NCI-H69 (cell line): Measurements from ENCODE around the gene TMEM184A.

Source experiments
- DNase-seq: peaks from one replicate; lab custom pipeline; 2025; lab: John Stamatoyannopoulos, UW

TMEM184A gene

DNA sequence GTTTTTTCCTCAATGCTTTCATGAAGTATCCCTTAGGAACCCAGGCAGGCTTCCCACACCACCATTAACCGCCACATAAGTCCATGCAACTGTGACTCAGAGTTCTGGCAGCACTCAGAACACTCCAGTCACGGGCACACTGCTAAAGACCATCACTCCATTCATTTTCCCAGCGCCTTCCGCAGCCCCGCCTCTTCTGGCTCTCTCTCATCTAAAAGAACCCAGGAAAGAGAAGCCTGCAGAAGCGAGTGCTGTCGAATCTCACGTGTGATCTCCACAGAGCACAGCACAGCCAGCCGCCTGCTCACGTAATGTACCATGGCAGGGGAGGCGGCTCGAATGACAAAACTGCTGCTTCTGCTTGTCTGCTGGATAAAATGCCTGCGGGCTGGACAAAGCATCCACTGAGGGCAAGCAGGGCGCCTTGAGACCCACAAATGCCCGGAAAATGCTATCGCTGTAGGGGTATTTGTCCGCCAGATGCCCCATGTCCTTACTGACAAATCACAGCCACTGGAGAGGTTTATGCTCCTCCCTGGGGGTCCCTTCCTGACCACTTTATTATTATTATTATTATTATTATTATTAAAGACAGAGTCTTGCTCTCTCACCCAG, 12.0 kb upstream of the TMEM184A start:
- DNase-seq = peak; percentile 40

DNA sequence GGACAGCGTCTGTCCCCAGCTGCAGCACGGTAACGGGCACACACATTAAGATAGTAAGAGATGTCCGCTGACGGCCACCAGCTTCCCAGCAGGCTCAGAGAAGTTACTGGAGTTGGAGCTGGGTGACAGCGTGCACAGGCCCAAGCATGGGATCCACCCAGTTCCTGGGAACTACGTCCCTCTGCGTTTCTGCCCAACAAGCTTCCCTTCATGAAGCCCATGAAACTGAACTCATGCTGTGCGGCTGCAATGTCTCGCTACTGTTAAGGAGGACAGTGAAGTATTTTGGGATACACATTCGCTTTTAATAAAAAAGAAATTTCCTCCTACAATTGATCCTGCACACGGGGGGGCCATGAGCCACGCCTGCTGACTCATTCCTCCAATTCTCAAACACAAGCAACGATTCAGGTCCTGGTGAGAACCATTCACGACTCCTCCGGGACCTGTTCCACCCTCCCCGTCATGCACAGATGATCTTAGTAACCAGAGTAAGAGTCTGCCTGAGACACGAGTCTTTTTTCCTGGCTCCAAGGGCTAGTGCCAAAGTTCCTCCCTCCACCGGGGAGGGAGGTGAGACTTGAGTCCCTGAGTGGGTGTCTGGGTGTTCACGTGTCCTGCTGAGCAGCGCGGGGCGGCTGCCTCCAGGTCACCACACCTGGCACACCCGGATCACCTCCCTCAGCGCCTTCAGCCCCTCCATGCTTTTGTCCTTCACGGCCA, 11.2 kb upstream of the TMEM184A start:
- DNase-seq = peak; percentile 74

DNA sequence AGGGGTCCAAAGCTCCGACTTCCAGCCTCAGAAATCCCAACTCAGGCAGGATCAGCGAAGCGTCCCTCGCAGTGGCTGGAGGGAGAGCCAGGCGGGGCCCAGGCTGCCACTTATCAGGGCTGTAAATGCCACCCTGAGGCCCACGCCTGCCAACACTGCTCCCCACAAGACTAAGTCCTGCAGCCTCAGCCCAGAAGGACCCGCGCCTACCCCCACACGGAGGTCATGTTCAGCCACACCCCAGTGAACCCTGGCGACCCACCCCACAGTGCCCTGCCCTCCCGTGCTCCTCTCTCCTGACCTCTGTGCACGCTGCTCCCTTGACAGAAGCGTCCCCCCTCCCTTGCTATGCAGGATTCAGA, 10.7 kb upstream of the TMEM184A start:
- DNase-seq = no peak

DNA sequence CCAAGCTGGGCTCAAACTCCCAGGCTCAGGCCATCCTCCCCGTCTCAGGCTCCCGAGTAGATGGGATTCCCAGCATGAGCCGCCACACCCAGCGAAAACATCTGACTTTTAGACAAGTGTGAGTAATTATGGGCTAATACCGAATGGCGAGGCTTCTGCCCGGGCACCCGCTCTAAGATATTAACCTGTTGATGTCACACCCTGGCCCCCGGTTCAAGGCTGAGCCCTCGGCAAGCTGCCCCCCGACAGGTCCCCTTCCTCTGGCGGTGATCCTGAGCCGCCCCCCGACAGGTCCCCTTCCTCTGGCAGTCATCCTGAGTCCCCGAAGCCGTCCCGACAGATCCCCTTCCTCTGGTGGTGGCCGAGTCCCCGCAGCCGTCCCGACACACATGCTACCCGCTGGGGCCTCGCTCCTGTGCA, 8.6 kb upstream of the TMEM184A start:
- DNase-seq = no peak

DNA sequence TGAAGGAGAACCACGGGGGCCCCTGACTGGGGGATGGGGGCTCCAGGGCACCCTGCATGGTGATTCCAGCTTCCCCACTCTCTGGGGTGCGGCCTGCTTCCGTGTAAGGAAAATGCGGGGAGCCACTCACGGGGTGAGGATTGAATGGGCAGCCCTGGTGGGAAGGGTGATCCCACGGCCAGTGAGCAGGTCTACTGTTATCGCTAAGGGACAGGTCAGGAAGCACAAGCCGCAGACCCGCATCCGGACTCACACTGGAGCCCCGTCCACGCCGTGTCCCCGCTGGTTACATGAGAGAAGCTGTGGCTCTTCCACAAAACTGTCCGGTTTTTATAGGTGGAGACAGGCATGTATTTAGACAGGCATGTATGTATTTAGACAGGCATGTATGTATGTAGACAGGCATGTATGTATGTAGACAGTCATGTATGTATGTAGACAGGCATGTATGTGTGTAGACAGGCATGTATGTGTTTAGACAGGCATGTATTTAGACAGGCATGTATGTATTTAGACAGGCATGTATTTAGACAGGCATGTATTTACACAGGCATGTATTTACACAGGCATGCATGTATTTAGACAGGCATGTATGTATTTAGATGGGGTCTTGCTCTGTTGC, 8.1 kb upstream of the TMEM184A start:
- DNase-seq = no peak

DNA sequence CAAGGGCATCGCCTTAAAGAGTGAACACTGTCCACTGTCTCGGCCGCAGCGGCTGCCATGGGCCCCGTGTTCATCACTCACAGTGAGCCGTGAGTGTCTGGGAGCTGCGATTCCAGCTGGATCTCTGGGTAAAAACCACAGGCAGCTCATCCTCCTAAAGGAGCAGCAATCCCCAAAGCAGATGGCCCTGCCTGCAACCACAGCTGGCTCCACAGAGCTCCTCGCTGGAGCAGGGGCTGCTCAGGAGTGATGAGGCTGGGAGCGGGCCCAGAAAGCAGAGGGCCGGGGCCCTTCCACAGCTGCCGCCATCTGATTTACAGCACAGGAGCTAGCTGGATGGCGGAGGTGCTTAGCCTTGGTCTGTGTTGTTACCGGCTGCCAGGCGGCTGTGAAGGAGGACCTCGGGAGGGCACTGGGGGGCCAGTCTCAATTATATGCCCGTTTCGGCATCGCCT, 6.6 kb upstream of the TMEM184A start:
- DNase-seq = peak; percentile 18

DNA sequence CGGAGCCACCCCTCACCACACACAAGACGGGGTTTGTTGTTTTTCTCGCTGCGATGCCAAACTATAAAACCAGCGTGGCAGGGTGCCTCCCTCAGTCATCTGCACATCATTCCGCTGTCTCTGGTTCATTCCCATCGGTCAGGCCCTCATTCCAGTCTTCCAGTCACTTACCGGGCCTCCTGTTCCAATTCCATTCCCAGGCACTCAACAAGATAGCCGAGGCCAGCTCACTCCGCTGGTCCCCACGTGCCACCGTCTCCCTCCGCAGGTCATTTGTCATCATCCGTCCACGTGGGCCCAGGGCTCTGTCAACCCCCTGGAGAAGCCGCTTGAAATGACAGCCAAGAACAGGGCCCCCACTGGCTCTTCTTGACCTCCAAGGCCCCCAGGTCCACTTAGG, 6.1 kb upstream of the TMEM184A start:
- no peak for DNase-seq

DNA sequence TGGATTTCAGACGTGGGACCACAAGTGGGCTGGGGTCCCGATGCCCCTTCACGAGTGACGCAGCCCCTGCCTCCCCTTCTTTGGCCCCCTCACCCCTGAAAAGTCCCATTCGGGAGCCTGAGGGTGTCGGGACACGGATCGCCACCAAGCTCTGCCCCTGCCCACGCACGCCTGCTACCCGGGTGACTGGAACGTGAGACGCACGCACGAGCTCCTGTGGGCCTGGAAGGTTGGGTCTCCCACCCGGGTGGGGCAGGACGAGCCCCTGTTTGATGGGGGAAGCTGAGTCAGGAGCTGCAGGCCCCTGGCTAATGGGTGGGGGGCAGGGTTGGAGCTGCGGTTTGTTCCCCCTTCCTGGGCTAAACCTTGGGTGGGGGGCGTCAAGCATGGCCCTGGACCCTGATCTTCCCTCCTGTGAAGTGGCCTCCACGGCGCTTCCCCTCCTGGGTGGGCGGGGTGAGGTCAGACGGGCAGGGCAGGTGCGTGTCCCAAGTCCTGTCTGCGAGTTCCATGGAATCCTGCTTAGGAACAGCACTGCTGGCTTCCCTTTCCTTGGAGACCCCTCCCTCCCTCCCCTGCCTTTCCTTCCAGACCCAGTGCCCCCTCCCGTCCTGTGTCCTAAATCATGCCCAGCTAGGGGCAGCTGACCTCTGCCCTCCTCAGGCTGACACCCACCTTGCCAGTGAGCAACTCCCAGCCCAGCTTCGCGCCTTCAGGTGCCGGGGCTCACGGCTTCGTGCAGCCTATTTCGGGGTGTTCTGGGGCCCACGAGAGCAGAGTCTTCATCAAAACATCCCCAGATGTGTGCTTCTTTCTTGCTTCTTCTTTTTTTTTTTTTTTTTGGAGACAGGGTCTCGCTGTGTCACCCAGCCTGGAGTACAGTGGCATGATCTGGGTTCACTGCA, 5.3 kb upstream of the TMEM184A start:
- no peak for DNase-seq

DNA sequence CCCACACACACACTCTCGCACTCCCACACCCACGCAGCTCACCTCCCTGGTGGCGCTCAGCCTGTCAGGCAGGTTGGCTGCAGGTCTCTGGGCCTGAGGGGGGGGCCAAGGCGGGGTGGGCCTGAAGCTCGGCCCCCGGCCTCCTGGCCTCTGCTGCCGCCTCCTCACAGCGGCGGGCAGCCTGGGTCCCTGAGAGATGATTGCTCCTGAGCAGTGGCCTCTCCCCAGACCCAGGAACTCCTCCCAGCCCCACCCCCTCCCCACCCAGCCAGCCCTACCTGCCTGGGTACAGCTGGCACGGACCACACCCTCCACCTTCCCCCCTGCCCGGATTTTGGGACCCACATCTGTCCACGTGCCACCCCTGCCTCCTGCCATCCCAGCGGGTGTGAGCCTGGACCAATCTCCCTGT, 4.6 kb upstream of the TMEM184A start:
- no peak for DNase-seq

DNA sequence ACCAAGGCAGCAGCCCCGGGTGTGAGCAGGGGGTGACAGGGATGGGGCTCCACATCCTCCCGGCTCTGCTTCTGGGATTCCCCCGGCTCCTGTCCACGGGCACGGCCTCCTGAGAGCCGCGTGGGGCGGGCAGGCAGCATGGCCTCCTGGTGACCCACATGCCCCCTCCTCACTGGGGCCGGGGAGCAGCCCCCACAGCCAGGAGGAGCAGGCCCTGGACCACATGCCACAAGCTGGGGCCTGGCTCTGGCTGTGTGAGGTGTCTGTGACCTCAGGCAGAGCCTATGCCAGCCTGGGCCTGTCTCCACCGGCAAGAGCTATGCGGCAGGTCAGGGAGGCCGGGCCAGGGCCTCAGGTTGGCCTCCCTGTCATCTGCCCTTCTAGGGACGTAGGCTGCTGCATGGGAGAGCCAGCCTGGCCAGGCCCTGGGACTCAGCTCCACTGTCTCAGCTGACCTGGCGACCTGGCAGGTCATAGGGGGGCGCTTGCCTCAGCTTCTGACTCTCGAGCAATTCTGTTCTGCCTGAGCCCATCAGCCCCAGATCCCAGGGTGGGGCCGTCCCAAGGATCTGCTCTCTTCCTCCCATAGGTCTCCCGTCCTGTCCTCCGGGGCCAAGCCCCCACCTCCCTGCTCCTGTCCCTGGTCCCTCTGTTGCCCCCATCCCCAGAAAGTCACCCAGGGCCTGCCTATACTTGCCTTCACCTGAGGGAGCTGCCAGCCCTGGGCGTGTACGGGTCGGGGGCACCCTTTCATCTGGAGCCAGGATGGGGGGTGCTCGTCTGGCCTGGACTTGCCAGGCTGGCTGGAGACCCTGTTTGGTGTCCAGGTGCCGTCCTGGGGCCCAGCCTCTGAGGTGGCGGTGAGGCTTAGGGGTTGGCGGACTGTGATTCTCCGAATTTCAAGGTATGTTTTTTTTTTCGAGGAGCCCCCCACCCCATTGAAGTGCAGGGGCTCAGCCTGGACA, 3.9 kb upstream of the TMEM184A start:
- DNase-seq = peak; percentile 26

DNA sequence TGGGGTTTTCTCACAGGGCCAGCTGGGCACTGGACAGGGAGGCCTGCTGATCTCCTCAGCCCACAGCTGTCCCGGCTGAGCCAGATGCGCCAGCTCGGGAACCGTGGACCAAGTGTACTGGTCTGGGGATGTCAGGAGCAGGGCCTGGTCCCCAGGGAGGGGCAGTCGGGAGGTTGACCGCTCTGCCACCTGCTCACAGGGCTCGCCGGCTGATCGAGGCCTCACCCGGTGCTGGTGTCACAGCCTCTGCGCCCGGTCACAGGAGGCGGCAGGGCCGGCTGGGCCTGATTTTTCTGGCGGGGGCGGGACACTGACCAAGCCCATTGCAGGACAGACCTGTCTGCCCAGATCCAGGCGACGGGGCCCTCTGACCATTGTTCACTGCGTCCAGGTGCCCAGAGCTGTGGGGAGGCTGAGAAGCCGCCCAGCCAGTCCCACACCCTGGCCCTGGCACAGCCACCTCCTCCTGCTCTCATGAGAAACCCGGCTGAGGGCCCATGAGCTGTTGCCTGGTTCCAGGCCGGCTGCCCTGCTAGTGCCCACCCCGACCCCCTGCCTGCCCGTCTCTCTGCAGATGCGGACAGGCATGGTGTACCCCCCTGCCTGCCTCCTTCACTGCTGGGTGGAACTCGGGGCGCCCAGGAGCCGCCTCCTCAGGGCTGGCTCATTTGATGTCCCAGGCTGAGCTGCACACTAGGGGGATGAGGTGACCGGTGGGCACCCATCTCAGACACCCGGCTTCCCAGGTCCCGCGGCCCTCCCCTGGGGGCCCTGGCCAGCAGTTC, 3.0 kb upstream of the TMEM184A start:
- no peak for DNase-seq

DNA sequence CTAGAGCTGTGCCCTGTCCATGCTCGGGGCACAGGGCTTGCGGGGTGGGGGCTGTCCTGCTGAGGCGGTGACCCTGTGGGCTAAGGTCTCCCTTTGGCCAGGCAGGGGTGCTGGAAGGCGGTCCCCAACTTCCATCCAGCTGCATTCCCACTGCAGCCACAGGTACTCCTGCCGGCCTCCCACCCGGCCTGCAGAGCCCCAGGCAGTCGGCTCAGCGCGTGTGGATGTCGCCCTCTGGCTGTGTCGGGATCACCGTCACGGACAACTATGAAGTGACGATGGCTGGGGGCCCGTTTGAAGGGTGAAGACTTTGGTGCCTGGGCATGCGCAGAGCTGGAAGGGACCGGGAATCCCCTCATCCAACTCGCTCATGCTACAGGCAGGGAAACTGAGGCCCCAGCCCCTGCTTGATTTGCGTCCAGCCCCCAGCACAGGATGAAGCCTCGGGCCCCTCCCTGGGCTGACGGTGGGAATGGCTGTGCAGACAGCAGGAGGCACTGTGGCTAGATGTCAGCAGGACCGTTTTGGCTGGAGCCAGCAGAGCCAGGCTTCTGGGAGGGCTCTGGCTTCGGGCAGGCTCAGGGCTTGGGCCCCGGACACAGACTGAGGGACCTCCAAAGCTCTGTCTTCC, 2.3 kb upstream of the TMEM184A start:
- peak; percentile 45 for DNase-seq

DNA sequence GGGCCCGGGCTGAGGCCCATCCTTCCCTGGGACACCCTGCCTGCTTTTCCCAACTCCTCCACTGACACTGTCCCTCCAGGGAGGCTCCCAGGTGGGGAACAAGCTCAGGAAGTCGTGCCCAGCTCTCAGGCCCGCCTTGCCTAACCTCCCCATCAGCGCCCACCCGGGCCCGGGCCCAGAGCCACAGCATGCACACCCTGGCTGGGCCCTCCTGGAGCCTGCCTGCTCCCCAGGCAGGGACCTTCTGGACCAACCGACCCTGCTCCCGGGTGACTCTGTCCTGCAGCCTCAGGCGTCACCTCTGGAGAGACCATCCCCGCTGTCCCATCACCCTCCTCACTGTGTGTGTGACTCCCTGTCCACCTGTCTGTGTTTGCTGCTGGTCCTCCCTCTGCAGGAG, 1.8 kb upstream of the TMEM184A start:
- DNase-seq = no peak

DNA sequence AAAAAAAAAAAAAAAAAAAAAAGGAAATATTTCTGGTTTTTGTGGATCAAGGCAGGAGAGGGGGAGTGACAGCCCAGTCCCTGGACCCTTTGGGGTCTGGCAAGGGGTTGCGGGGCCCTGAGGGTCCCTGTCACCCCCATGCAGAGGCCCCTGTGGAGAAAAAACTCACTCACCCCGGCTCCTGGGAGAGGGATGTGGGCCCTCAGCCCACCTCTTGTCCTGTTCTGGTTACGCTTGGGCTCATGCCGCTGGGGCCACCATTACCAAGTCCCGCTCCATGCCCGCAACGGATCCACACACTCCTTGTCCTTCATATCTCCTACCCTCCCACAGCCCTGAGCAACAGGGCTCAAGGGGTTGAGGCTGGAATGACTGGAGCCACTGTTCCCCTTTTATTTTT, 1.0 kb upstream of the TMEM184A start:
- DNase-seq = no peak

DNA sequence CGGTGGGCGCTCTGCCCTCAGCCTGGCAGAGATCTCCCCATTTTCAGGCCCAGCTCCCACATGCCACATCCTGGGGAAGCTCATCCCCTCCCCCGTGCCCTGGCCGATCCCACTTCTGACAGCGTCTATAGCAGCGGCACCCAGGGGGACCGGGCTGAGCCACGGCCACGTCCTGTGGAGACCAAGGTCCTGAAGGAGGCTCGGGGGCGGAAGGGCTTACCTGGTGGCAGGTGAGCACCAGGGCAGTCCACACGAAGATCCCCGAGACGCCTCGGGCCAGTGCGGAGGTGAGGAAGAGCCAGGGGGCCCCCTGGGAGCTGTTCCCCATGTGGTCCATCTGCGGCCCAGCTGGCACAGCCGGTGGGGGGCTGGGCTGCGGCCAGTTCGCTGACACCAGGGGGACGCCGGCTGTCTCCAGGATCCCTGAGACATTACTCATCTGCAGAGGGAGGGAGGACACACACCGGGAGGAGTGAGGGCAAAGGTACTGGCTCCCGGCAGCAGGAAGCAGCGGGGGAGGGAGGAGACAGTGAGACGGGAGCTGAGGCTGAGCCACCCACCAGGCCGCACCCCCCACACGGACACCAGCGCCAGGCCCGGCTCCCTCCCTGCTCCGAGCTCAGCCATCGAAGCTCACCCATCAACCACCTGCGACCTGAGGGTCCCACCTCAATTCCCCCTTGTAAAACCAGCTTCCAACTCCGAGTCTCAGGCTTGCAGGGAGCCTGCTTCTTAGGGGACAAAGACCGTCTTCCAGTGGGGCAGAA, 776 bp downstream of the TMEM184A start:
- peak; percentile 98 for DNase-seq

DNA sequence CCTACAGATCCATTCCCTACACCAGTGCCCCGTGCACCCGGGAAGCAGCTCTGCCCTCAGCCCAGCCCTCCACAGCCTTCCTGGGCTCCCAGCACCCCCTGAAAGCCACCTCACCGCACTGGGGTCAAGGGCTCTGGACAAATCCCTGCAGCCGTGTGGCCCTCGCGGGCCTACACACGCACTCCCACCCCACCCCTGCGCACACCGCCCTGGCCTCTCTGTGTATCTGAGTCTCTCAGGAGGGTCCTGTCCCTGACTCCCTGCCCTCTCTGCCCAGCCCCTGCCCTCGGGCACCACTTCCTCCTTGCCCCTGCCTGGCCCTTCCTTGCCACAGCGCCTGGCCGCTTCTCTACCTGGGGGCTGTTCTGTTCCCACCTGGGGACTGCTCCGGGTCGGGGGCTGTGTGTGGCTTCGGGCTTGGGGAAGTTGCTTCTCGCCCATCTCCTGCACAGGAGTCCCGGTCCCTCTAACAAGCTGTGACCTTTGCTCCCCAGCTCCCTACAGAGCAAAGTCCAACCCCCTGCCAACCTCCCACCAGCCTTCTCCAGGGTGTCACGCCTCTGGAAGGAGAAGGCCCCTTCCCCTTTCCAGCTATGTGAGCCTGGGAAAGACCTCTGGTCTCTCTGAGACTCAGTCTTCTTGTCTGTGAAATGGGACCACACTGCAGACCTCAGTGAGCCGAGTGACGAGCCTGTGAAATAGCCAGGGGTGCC, 1.5 kb downstream of the TMEM184A start:
- DNase-seq = no peak

DNA sequence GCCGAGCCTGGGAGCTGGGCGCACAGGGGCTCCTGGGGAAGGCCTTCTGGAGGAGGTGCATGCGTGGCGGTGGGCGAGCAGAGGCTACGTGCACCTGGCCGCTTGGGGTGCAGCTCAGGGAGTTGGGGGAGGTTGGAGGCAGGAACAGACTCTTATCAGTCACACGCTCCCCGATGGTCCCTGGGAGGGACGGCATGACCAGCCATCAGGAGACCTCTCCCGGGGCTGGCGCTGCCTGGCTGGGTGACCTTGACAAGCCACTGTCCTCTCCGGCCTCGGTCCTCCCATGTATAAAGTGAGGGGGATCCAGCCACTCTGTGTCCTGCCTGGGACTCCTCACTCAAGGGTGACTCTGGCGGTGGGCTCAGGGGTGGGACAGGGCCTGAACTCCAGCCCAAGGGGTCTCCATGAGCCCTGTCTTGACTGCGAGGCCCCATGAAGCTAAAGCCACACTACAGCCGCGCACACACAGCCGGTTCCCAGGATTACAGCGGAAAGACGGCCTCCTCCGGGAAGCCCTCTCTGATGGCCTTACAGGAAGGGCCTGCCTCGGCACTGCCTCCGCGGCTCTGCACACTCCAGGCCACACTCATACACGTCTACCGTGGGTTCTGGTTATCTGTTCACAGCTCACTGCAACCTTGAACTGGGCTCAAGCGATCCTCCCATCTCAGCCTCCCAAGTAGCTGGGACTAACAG, 2.3 kb downstream of the TMEM184A start:
- no peak for DNase-seq

DNA sequence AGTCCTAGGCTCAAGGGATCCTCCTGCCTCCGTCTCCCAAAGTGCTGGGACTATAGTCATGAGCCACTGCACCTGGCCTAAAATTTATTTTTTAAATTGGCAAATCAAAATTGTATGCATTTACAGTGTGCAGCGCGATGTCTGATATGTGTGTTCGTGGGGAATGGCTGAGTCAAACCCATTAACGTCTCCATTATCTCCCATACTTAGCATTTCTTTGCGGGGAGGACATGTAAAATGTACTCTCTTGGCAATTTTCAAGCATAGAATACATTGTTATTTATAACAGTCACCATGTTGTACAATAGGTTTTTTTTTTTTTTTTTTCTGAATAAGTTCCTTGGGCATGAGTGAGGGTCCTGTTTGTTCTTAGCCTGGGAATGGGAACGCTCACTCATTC, 3.8 kb downstream of the TMEM184A start:
- no peak for DNase-seq
